IMR-90 (cell line): ENCODE results near the gene CD79B. TPM values are rescaled to one million over a fixed set of nuclear protein-coding genes. Genes with fewer than 3 reads are reported as not detected.
"Not testable (repeated sequence)": the region's sequence is repeated elsewhere in the genome, so short reads cannot be mapped to it uniquely, and the experiment has no call there.

ENCODE experiments used
- ATAC-seq: fragments of 200-7000 bp; cut with Tn5 transposase; 2 replicates; pipeline ENCODE4 v1.9.1; 2020; ENCODE audit warnings: low read depth, mild to moderate bottlenecking, moderate library complexity
- BruUV-seq: library from RNA; stranded (reverse); fragments of 400-500 nt; replicated peaks from 2 replicates; lab custom pipeline; 2021; lab: Mats Ljungman, UMichigan
- CTCF ChIA-PET: fragments of 300-600 bp; formaldehyde crosslinking; extraction: SDS; loops from one replicate; lab custom pipeline; 2021; ENCODE audit warnings: antibody characterized with exemption; lab: Yijun Ruan, JAX
- POLR2A ChIA-PET: fragments of 300-600 bp; sonication (Branson Sonifier 250); formaldehyde crosslinking; loops from one replicate; lab custom pipeline; 2022; ENCODE audit warnings: antibody characterized with exemption; ENCODE audit not compliant: unreplicated experiment; lab: Charles Lee
- DNase-seq: peaks from one replicate; pipeline ENCODE4 v3.0.0; 2013
- H2AFZ ChIP-seq: replicated peaks from 2 replicates; pipeline ENCODE3; 2013; ENCODE audit warnings: low read length, mild to moderate bottlenecking; ENCODE audit not compliant: poor library complexity
- H2AK5ac ChIP-seq: 2 replicates; pipeline ENCODE4 v1.6.1; 2013; ENCODE audit warnings: low read depth, low read length, inconsistent platforms
- H2AK9ac ChIP-seq: replicated peaks from 2 replicates; pipeline ENCODE3; 2013; ENCODE audit warnings: mild to moderate bottlenecking, low read depth, low read length, moderate library complexity; ENCODE audit not compliant: poor library complexity
- H2BK120ac ChIP-seq: 2 replicates; pipeline ENCODE4 v1.6.1; 2013; ENCODE audit warnings: low read depth, low read length, inconsistent platforms
- H2BK15ac ChIP-seq: 3 replicates; pipeline ENCODE4 v1.6.1; 2013; ENCODE audit warnings: low read depth, low read length, inconsistent platforms
- H2BK20ac ChIP-seq: 2 replicates; pipeline ENCODE4 v1.6.1; 2013; ENCODE audit warnings: low read depth, mild to moderate bottlenecking, inconsistent platforms, low read length, moderate library complexity
- H2BK5ac ChIP-seq: 2 replicates; pipeline ENCODE4 v1.6.1; 2013; ENCODE audit warnings: mild to moderate bottlenecking, low read depth, low read length, inconsistent platforms; ENCODE audit not compliant: poor library complexity, severe bottlenecking
- H3K14ac ChIP-seq: replicated peaks from 2 replicates; pipeline ENCODE4 v1.6.1; 2013; ENCODE audit warnings: low read depth, low read length, inconsistent platforms
- H3K18ac ChIP-seq: 2 replicates; pipeline ENCODE4 v1.6.1; 2013; ENCODE audit warnings: low read depth, low read length, control low read depth
- H3K23ac ChIP-seq: 2 replicates; pipeline ENCODE4 v1.6.1; 2013; ENCODE audit warnings: low read depth, low read length, inconsistent platforms
- H3K27ac ChIP-seq: 2 replicates; pipeline ENCODE4 v1.5.1; 2013; ENCODE audit warnings: mild to moderate bottlenecking, control low read depth, low read length; ENCODE audit not compliant: insufficient read depth
- H3K27me3 ChIP-seq: 2 replicates; pipeline ENCODE4 v1.6.1; 2013; ENCODE audit warnings: low read length; ENCODE audit not compliant: control insufficient read depth, insufficient read depth
- H3K36me3 ChIP-seq: 2 replicates; pipeline ENCODE4 v1.6.1; 2013; ENCODE audit warnings: low read length, mixed read lengths; ENCODE audit not compliant: control insufficient read depth, insufficient read depth
- H3K4ac ChIP-seq: 2 replicates; pipeline ENCODE4 v1.6.1; 2013; ENCODE audit warnings: low read depth, low read length, inconsistent platforms
- H3K4me1 ChIP-seq: 2 replicates; pipeline ENCODE4 v1.6.1; 2013; ENCODE audit warnings: low read length, mixed read lengths; ENCODE audit not compliant: control insufficient read depth, insufficient read depth
- H3K4me2 ChIP-seq: 2 replicates; pipeline ENCODE4 v1.6.1; 2013; ENCODE audit warnings: low read depth, mild to moderate bottlenecking, control low read depth, low read length, moderate library complexity
- H3K4me3 ChIP-seq: 2 replicates; pipeline ENCODE4 v1.5.1; 2013; ENCODE audit warnings: low read depth, mild to moderate bottlenecking, control low read depth, low read length, moderate library complexity; ENCODE audit not compliant: insufficient read depth
- H3K56ac ChIP-seq: 2 replicates; pipeline ENCODE4 v1.6.1; 2013; ENCODE audit warnings: low read length, inconsistent platforms; ENCODE audit not compliant: insufficient read depth; ENCODE audit errors: extremely low read depth
- H3K79me1 ChIP-seq, 2 experiments: 2 replicates each; pipeline ENCODE4 v1.6.1; 2013; ENCODE audit warnings: low read length in 2 of 2, inconsistent platforms in 1 of 2, low read depth in 1 of 2
- H3K9ac ChIP-seq: 2 replicates; pipeline ENCODE4 v1.6.1; 2013; ENCODE audit warnings: low read depth, low read length, control low read depth
- H3K9me1 ChIP-seq: 2 replicates; pipeline ENCODE4 v1.6.1; 2013; ENCODE audit warnings: low read length, inconsistent platforms; ENCODE audit not compliant: insufficient read depth
- H3K9me3 ChIP-seq: 2 replicates; pipeline ENCODE4 v1.6.1; 2013; ENCODE audit warnings: low read length; ENCODE audit not compliant: control insufficient read depth, insufficient read depth
- H4K20me1 ChIP-seq: 2 replicates; pipeline ENCODE4 v1.6.1; 2013; ENCODE audit warnings: low read length, inconsistent platforms; ENCODE audit not compliant: insufficient read depth
- H4K5ac ChIP-seq: 2 replicates; pipeline ENCODE4 v1.6.1; 2013; ENCODE audit warnings: mild to moderate bottlenecking, low read depth, low read length, control low read depth
- H4K8ac ChIP-seq, 2 experiments: 2 replicates each; pipeline ENCODE4 v1.6.1; 2013; ENCODE audit warnings: low read depth in 2 of 2, low read length in 2 of 2, control low read depth in 1 of 2, inconsistent platforms in 1 of 2
- H4K91ac ChIP-seq: 2 replicates; pipeline ENCODE4 v1.6.1; 2013; ENCODE audit warnings: low read depth, low read length, inconsistent platforms; ENCODE audit not compliant: insufficient read depth
- WGBS, 2 experiments: methylation state at CpG; one replicate each; pipeline versions ENCODE4 v1.1.5 to v1.1.7; 2013; ENCODE audit warnings: missing lambda C conversion rate in 2 of 2; ENCODE audit not compliant: insufficient read length in 1 of 2; ENCODE audit errors: extremely low coverage in 2 of 2; 5-methylcytosine and 5-hydroxymethylcytosine counted together
- dilution Hi-C: fragments of 300-500 bp; cut with HindIII; formaldehyde crosslinking; loops from one replicate; pipeline ENCODE4 v1.14.3; 2018; ENCODE audit warnings: low sequenced_read_pairs; ENCODE audit not compliant: unreplicated experiment
- in situ Hi-C: fragments of 300-500 bp; cut with MboI; formaldehyde crosslinking; loops from 3 replicates; pipeline ENCODE4 v1.14.3; 2019; ENCODE audit warnings: low sequenced_read_pairs, inconsistent platforms, mixed read lengths
- intact Hi-C: fragments of 100-400 bp; cut with micrococcal nuclease; formaldehyde crosslinking; loops from 2 replicates; pipeline ENCODE4 v1.10.0; 2022
- polyA plus RNA-seq, 3 experiments: library from polyadenylated mRNA; depleted of rRNA; stranded (reverse); fragments of >200 nt; gene quantifications; 2 replicates each; pipeline ENCODE4 v1.2.3, GENCODE V29; 2012; ENCODE audit warnings: low replicate concordance in 1 of 3
- total RNA-seq: library from RNA; depleted of rRNA; stranded (reverse); fragments of >200 nt; gene quantifications from 2 replicates; pipeline ENCODE4 v1.2.3, GENCODE V29; 2012

CD79B gene
- total and polyA plus RNA-seq, 2 of the 4 experiments (the other 2 are of a cell fraction) = not detected

- H3K9me1 ChIP-seq, H3K23ac ChIP-seq, intact Hi-C loops, H4K8ac ChIP-seq, H2BK15ac ChIP-seq, H3K14ac ChIP-seq, dilution Hi-C loops, H3K9me3 ChIP-seq, in situ Hi-C loops, BruUV-seq, ATAC-seq, H2AFZ ChIP-seq, H3K56ac ChIP-seq, H4K20me1 ChIP-seq, H2AK9ac ChIP-seq, H3K79me1 ChIP-seq, H2BK20ac ChIP-seq, H3K4me2 ChIP-seq, H4K5ac ChIP-seq, H3K4me1 ChIP-seq, H3K18ac ChIP-seq, H3K36me3 ChIP-seq, H2BK5ac ChIP-seq, H2AK5ac ChIP-seq, POLR2A ChIA-PET, H3K4me3 ChIP-seq, H4K91ac ChIP-seq, DNase-seq, H2BK120ac ChIP-seq, H3K4ac ChIP-seq, H3K27ac ChIP-seq, H3K9ac ChIP-seq: not testable (repeated sequence)
- CTCF ChIA-PET = interaction anchor here (0.7 kb wide), 1 partner anchor 24 kb away, joined by 3 read pairs; no protein-coding TSS in a partner anchor
- WGBS, 2 experiments = 61% methylated on average over 4 of the region's 9 CpGs; no CpG with 5 or more reads in 1 of the 2 experiments
- peaks cover 20% of the 10 kb centered on the region for H3K27me3 ChIP-seq
Observed at GRCh38 chr17:63922402-63922801, 9.7 kb downstream of the CD79B start.

DNA sequence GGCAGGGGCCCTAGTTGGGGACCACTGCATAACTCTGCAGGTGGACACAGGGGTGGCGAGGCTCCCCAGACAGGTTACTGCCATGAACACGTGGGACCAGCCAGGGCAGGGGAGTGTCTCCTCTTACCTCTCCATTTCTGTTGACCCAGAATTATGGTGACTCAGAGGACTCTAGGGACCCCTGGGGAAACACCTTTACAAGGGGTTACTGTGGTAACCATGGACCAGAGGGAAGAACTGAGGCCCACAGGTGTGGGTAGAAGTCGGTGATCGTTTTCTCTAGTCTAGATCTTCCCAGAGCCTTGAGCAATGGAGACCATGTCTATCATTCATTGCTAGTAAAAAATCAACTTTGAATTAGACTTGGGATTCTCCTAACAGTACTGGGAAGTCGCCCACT lies 11.4 kb downstream of the CD79B start:
- H3K79me1 ChIP-seq, intact Hi-C loops, H3K27ac ChIP-seq, ATAC-seq, DNase-seq, H2AK5ac ChIP-seq, H4K91ac ChIP-seq, H3K14ac ChIP-seq, H2BK5ac ChIP-seq, H2BK20ac ChIP-seq, H3K9me3 ChIP-seq, H3K9me1 ChIP-seq, in situ Hi-C loops, H3K23ac ChIP-seq, H2BK15ac ChIP-seq, H4K5ac ChIP-seq, H3K4me3 ChIP-seq, H2AFZ ChIP-seq, H3K9ac ChIP-seq, H3K18ac ChIP-seq, H3K56ac ChIP-seq, H3K4ac ChIP-seq, H4K20me1 ChIP-seq, dilution Hi-C loops, CTCF ChIA-PET, H4K8ac ChIP-seq, H3K36me3 ChIP-seq, H3K4me1 ChIP-seq, H2BK120ac ChIP-seq, H2AK9ac ChIP-seq, H3K4me2 ChIP-seq, BruUV-seq: not testable (repeated sequence)
- peaks cover 28% of the 10 kb centered on the region for H3K27me3 ChIP-seq
- POLR2A ChIA-PET = interaction anchor here (0.9 kb wide), 1 partner anchor 109 kb away, joined by 3 read pairs; no protein-coding TSS in a partner anchor
- WGBS, 2 experiments = no CpG with 5 or more reads among the region's 5 CpGs
